ENCODE data around the gene SRPK1.

SRPK1 gene

GRCh38 chr6:35786272-35786671, 134.6 kb downstream of the SRPK1 start:
- H3K27me3 Mint-ChIP-seq, result peaks cover 60% of the 10 kb centered on the region
- H3K36me3 Mint-ChIP-seq (ENCODE audit: low read depth), result no peaks in the 10 kb centered on the region
- H3K4me3 Mint-ChIP-seq, result no peak overlapping the region
- H3K9me3 Mint-ChIP-seq, result no peaks in the 10 kb centered on the region
- peaks cover 5% of the 10 kb centered on the region for H3K4me1 Mint-ChIP-seq (ENCODE audit: low read depth)
- intact Hi-C loops (cut with micrococcal nuclease), result no loop called here
- no peak overlapping the region for H3K27ac Mint-ChIP-seq

DNA sequence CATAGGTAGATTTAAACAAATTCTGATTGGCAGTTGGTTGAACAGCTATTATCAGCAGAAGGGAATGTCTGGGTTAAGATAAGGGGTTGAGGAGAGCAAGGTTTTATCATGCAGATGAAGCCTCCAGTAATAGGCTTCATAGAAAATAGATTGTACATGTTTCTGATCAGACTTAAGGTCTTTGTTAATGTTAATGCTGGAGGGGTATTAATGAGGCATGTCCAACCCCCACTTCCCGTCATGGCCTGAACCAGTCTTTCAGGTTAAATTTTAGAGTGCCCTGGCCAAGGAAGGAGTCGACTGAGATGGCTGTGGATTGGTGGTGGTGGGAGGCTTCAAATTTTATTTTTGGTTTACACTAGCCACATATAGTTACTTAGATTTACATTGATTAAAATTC, 136.7 kb downstream of the SRPK1 start:
- no peak overlapping the region for H3K27ac Mint-ChIP-seq
- H3K9me3 Mint-ChIP-seq, result no peaks in the 10 kb centered on the region
- no peaks in the 10 kb centered on the region for H3K36me3 Mint-ChIP-seq (ENCODE audit: low read depth)
- no peak overlapping the region for H3K4me3 Mint-ChIP-seq
- intact Hi-C loops (cut with micrococcal nuclease), result no loop called here
- H3K4me1 Mint-ChIP-seq (ENCODE audit: low read depth), result peaks cover 5% of the 10 kb centered on the region
- H3K27me3 Mint-ChIP-seq, result peaks cover 52% of the 10 kb centered on the region

Data from dendritic cell treated with granulocyte-macrophage colony-stimulating factor and Interleukin-4, amounts not matched to agents 40 ng/mL and 50 ng/mL, for 4 days (primary cell).